ENCODE measurements around the gene GPR155.

GPR155 gene, protein sequence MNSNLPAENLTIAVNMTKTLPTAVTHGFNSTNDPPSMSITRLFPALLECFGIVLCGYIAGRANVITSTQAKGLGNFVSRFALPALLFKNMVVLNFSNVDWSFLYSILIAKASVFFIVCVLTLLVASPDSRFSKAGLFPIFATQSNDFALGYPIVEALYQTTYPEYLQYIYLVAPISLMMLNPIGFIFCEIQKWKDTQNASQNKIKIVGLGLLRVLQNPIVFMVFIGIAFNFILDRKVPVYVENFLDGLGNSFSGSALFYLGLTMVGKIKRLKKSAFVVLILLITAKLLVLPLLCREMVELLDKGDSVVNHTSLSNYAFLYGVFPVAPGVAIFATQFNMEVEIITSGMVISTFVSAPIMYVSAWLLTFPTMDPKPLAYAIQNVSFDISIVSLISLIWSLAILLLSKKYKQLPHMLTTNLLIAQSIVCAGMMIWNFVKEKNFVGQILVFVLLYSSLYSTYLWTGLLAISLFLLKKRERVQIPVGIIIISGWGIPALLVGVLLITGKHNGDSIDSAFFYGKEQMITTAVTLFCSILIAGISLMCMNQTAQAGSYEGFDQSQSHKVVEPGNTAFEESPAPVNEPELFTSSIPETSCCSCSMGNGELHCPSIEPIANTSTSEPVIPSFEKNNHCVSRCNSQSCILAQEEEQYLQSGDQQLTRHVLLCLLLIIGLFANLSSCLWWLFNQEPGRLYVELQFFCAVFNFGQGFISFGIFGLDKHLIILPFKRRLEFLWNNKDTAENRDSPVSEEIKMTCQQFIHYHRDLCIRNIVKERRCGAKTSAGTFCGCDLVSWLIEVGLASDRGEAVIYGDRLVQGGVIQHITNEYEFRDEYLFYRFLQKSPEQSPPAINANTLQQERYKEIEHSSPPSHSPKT
- 33.7 to 99.2 reads per million in 2 donors for total RNA-seq

DNA sequence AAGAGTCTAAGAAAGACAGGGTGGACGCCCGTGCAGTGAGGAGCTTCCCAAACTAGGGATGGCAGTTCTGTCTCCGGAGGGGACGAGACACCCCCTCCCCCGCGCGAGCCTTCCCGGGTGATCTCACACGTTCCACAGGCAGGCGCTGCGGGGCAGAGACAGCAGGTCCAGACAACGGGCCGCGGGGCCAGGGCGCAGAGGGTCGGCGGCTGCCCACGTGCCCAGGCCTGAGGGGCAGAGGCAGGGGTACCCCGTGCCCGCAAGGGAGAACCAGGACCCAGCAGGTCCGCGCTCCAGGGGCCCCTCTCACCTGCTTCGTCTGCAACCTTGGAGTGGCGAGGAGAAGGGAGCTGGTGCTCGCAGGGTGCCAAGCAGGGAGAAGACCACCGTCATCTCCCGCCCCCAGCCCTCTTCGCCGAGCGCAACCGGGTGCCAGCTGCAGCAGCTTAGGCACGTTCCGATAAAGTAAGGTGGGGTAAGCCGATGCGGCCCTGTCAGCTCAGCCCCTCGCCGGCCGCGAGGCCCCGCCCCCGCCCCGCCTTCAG, at the start of gene GPR155:
Gene GPR155, minus strand, starts transcription at position 467 of the 545 bp plus-strand sequence. CDS start 5,073 bp downstream, outside the sequence.
- DNase-seq: peak in 3 of 5 experiments; percentile 20 to 24 (median 24)

DNA sequence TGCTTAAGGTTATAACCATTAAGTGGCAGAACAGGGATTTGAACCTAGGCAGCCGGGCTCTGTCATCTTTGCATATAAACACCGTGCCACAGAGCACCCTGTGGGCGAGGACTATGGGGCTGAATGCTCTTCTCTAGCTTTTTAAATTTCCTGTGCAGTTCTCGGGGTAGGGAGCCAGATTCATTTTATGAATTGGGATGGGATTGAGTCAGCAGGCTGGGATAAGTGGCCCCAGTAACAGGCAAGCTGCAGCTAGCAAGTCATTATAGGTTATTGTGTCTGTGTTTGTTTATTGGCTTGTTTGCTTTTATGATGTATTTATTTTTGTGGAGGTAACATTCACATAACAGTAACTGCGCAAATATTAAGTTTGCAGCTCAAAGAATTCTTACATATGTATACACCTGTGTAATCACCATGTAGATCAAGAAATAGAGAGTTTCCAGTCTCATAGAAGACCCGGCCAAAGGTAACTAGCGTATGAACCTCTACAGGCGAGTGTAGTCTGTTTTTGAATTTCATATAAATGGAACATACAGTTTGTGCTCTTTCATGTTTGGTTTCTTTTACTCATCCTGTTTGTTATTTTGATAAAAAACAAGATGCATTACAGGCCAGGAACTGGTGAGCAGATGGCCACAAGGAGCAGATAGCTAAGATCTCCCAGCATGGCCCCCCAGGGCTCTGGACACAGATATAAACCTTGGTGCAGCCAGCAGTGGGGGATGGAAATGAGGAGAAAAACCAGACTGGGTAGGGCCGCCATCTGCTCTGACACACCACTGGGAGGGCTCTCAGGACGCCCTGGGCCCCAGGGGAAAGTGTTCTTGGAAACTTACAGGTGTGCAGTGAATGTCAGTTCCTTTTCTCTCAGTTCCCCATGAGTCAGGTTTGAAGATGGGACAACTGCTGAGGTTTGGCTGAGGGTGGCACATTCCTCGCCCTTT, 49.2 kb upstream of the GPR155 start:
- no peak for DNase-seq

DNA sequence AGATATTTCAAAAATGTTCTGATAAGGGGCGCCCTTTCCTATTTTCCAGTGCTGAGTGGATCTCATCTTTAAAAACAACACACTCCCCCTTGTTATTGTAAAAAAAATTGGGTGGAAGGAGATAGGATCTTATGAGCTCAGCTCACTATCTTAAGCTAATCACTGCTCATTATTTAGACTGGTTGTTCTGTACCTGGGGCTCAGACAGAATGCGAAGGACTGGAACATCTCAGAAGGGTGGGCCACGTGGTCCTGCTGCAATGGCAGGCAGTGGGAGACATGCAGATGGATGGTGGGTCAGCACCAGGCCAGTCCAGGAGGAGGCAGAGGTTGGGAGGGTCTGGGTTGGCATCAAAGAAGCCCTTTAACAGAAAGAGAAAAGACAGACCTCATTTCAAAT, 48.3 kb upstream of the GPR155 start:
- DNase-seq: no peak

DNA sequence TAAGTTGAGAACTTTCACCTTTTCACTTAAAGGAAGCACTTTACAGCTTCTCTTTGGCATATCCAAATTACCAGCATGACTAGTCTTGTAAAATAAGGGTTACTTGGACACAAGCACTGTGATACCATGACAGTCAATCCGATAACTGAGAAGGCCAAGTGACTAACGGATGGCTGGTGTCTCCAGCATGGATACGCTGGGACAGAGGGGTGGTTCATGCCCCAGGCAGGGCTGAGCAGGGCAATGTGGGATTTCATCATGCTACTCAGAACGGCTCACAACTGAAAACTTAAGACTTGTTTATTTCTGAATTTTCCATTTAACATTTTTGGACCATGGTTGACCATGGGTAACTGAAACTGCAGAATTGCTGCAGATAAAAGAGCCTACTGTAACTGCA, 43.1 kb upstream of the GPR155 start:
- DNase-seq: no peak

DNA sequence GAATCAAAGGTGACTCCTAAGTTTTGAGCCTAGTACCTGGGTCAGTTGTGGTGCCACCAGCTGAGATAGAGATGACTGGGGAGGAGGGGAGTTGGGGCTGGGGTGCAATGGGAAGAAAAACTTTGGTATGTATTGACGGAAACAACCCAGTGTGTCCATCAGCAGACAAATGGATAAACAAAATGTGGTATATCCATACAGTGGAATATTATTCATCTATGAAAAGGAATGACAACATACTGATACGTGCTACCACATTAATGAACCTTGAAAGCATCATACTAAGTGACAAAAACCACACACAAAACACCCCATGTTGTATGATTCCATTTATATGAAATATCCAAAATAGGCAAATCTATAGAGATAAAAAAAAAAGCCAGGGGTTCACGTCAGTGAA, 41.1 kb upstream of the GPR155 start:
- DNase-seq: no peak

DNA sequence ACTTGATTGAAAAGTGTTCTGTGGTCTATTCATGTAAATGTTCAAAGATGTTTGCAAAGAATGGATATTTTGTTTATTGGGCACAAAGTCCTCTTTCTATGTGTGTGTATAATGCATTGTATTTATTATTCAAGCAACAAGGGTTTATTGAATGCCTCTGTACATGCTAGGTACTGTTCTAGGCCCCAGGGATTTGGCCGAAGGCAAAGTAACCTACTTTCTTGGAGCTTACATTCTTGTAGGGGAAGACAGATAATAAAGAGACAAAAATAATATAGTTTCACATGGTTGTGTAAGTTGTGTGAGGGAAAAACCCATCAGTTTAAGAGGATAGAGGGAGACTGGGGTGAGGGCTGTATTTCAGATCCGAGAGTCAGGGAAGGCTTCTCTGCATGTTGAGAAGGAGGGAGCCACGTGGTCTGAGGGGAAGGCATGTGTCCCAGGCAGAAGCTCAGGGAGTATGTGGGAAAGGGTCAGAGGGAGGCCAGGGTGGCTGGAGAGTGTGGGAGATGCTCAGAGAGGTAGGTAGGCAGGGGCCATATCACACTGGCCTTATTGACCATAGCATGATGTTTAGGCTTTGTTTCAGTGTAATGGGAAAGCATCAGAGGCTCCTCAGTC, 40.4 kb upstream of the GPR155 start:
- DNase-seq: no peak

DNA sequence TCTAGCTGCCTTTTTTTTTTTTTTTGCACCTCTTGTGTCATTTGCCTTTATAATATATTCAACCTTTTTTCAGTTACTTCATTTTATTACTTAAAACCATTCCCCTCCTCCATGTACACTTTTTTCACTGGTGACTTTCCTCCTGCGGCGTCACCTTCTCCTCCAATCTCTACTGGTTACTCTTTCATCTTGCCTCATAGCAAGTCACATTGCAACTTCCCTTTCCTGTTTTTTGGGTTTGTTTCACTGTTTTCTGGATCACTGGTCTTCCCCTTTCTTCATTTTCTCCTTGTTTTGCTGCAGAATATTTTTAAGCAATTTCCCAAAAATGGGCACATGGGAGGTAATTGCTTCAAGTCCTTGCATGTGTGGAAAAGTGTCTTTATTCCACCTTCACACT, 37.7 kb upstream of the GPR155 start:
- no peak for DNase-seq

DNA sequence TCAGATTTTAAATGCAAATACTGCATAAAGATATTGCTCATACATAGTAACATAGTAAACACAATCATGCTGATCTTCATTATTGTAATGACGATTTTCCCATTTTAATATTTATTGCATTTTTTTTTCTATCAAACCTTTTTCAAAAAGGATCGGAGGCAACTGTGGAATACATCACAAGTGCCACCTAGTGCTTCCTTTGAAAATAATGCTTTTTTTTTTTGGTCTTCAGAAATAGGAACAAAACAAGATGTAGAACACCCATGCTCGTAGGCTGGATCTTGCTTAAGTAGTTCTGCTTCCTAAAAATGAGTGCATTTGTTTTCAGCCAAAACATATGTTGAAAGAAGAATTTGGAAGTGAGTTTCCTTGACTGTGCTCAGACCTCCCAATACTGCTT, 35.7 kb upstream of the GPR155 start:
- DNase-seq: no peak

DNA sequence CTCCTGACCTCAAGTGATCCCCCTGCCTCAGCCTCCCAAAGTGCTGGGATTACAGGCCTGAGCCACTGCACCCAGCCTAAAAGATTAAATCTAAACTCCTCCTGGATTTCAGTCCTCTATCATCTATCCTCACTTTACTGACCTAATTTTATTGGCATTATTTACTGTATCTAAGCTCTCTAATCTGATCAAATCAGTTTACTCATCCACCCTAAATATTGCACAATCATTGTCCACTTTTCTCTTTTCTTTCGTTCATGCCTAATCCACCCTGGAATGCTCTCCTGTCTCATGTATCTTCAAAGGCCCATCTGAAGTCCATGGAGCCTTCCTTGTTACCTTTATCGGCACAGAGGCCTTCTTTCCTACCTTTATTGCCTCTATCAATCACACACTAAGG, 31.6 kb upstream of the GPR155 start:
- no peak for DNase-seq

DNA sequence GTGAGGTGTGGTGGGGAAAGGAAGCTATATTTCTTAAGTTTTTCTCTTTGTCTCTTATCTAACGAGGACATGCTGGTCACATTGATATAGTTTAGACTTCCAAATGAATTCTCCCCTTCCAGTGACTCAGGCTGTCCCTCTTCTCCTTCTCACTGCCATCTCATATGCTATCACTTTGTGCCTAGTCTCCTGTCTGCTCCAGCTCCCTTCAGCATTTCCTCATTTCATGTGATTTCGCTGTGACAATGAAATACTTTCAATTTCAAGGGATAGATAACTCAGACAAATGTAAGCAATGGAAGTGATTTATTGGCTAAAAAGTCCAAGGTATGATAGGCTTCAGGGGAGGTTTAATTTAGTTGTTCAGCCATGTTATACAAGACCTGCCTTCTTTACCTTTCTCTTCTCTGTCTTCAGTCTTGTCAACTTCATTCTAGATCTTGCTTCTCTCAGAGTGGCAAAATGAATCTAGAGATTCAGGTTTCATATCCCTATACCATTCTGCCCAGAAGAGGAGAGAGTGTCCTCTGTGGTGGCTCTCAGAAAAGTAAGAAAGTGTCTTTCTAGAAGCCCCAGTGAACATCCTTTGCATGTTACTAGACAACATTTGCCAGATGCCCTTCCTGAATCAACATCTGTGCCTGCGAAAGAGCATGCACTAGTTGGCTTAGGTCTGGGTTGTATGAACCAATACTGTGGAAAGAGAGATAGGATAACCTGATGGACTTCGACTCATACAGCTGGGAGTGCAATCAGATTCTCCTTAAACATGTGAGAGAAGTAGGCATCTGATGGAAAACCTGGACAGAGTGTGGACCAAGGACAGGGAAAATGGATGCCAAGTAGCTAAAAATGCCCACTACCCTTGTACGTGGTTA, 29.9 kb upstream of the GPR155 start:
- DNase-seq: no peak

DNA sequence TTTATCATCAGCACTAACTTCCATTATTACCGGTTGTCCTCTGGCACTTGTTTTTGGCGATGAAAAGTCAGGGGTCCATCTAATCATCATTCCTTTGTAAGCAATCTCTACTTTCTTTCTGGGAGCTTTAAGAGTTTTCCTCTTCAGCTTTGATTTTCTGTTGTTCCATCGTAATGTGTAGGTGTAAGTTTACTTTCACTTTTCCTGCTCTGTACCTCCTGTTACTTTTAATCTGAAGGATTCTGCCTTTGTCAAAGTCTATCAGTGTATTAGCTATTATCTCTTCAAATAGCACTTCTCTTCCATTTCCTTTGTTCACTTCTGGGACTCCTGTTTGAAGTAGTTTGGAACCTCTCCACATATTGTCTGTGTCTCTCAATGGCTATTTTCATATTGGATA, 25.5 kb upstream of the GPR155 start:
- DNase-seq: no peak

DNA sequence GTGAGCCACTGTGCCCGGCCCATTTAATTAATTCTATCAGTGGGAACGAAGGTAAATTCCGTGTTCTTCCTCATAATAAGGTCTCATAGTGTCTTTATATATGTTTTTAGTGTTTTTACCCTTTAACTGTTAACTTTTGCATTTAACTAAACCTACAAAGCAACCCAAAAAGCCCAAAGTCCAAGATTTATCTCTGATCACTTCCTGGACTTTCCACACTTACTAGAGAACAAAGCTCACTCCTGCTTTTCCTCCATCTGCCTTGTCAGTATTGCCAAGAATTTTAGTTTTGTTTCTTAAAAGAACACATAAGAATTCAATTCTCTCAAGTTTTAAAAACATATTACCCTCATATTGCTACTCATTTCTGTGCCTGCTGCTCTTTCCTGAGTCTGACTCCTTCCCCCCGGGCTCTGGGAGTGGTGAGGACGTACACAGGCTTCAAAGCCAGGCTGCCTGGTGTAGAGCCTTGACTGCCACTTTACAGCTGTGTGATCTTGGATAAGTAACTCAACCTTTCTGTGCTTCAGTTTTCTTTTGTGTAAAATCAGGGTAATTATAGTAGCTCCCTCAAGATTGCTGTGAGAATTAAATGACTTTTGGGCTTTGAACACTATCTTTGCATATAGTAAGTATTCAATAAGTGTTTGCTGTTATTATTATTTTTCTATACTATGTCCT, 24.9 kb upstream of the GPR155 start:
- no peak for DNase-seq

DNA sequence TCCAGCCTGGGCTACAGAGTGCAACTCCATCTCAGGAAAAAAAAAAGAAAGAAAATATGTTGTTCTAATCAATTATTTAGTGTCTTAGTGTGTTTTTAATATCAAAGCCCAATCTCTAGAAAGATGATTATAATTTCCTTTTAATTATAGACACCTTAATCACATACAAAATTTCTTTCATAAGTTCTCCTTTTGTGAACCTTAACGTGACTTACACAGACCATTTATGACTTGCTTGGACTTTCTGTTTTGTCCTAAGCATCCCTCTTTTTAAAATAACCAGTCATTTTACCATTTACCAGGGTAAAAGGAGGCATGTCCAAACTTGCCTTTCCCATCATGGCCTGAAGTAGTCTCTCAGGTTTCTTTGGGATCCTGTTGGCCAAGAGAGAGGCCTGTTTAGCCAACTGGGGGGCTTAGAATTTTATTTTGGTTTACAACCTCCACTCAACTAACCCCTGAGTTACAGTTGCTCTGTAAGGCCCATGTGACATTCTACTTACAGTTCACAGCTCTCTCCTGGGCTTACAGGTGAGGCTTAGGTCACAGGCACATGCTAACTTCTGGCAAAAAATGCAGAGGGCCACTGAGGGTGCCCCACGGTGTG, 23.9 kb upstream of the GPR155 start:
- peak in 1 of 5 experiments; percentile 33 for DNase-seq

DNA sequence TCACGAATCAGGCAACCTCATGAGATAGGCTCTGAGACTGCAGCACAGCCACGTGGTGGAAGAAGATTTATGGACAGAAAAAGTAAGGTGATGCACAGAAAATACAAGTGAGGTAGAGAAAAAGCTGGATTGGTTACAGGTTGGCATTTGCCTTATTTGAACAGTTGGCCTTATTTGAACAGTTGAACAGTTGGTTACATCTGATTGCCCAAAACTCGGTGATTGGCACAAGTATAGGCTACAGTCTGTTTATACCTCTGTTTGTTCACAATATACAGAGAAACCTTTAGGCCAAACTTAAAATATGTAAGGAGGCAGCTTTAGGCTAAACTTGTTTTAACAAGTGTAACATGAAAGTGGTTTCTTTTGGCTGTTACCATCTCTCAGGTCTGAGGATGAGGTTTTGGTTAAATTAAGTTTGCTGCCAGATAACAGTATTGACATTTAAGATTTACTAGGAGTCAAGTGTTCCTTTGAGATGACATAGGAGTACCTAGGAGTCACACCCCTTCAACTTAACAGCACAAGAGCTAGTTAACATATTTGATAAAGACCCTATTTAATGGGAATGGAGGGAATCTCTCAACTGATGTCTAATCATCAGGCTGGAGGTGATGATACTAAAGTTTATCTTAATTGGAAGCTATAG, 16.5 kb upstream of the GPR155 start:
- peak in 1 of 5 experiments; percentile 13 for DNase-seq

DNA sequence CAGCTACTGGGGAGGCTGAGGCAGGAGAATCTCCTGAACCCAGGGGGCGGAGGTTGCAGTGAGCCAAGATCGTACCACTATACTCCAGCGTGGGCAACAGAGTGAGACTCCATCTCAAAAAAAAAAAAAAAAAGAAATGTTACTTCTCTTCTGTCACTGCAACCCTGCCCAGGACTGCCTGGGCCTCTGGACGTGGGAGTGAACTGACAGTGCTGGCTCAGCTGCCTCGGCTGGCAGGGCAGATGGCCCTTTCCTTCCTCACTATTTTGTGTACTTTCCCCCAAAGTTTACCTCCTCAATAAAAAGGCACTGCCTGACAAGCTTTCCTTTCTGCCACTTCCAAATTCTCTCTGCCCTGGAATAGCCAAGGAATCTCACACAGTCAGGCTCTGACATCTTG, 12.5 kb upstream of the GPR155 start:
- DNase-seq: no peak

DNA sequence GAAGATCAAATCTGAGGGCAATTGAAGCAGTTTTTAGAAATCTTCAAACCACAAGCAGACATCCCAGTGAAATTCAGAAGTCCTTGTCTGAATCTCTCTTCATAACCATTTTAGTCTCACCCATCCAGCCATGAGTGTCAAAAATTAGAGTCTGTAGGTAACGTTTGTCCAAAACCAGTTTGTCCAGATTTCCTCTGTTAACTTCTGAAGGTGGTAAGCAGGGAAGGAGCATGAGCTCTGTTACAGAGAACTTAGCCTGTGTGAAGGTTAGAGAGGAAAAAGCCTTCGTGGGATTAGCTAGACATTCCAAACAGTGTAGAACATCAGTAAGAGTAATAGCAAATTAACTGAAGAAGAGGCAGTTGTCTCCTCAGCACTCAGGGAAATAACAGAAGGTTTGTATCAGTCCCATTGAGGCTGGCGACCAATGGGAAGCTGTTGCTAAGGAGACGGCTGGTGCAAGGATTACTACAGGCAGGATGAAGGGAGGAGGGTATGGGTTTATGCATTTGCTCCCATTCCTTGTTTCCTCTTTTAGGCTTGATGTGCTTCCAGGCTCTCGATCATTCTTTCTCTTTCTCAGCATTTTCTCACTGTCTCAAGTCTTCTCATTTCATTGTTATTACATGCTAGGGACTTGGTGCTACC, 8.7 kb upstream of the GPR155 start:
- DNase-seq: no peak

DNA sequence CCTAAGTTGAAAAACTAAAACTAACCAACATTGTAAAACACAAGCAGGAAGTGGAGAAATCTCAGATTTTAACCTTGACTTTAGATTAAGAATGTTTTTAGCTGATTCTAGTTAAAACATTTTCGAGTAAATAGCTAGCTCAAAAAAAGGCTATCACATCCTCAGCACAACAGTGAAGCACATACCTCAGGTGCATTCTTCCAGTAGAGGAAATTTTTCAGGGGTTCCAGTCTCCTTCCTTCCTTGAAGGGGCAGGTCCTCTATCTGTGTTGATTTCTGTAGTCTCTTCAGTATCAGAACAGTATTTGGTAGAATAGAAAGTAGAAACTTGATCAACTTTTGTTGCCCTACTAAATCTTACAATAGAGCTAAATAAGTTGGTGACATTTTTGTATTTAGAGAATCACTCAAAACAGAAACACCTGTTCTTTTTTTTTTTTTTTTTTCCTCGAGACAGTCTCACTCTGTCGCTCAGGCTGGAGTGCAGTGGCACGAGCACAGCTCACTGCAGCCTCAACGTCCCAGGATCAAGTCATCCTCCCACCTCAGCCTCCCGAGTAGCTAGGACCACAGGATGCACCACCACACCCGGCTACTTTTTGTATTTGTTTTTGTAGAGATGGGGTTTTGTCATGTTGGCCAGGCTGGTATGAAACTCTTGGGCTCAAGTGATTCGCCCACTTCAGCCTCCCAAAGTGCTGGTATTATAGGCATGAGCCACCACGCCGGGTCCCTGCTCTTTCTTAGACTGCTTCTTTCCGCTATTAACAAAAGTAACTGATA, 6.9 kb upstream of the GPR155 start:
- DNase-seq: peak in 1 of 5 experiments; percentile 65

DNA sequence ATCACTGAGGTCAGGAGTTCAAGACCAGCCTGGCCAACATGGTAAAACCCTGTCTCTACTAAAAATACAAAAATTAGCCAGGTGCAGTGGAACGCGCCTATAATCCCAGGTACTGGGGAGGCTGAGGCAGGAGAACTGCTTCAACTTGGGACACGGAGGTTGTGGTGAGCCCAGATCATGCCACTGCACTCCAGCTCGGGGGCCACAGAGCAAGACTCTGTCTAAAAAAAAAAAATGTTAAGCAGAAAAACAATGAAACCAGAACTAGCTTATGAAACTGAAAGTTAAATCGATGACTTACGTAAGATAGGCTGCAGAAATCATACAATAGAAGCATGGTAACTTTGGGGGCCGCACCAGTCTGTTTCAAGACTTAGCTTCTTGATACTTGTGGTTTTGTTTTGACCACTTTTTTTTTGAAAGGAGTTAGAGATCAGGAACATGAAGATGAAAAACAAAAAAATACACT, 6.2 kb upstream of the GPR155 start:
- DNase-seq: peak in 4 of 5 experiments; percentile 39 to 96 (median 70)
